ENCODE results near the gene SPIB.

GRCh38 chr19:50457300-50457699 is 38.6 kb downstream of the SPIB start:
- TF ChIP-seq, protein P1, sequence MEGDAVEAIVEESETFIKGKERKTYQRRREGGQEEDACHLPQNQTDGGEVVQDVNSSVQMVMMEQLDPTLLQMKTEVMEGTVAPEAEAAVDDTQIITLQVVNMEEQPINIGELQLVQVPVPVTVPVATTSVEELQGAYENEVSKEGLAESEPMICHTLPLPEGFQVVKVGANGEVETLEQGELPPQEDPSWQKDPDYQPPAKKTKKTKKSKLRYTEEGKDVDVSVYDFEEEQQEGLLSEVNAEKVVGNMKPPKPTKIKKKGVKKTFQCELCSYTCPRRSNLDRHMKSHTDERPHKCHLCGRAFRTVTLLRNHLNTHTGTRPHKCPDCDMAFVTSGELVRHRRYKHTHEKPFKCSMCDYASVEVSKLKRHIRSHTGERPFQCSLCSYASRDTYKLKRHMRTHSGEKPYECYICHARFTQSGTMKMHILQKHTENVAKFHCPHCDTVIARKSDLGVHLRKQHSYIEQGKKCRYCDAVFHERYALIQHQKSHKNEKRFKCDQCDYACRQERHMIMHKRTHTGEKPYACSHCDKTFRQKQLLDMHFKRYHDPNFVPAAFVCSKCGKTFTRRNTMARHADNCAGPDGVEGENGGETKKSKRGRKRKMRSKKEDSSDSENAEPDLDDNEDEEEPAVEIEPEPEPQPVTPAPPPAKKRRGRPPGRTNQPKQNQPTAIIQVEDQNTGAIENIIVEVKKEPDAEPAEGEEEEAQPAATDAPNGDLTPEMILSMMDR (IDR thresholded peaks at IDR 0.05), result no peak
- no peak for TF ChIP-seq POLR2A (IDR thresholded peaks at IDR 0.05)
